DMS114 treated with DMSO at 0.1 percent for 48 hours (cell line): ENCODE measurements around the gene ZNF708.
"Not testable (repeated sequence)": the region's sequence is repeated elsewhere in the genome, so short reads cannot be mapped to it uniquely, and the experiment has no call there.

ENCODE experiments used
- DNase-seq: peaks from one replicate; lab custom pipeline; 2025; ENCODE audit not compliant: unreplicated experiment; lab: John Stamatoyannopoulos, UW

The ZNF708 gene

DNA sequence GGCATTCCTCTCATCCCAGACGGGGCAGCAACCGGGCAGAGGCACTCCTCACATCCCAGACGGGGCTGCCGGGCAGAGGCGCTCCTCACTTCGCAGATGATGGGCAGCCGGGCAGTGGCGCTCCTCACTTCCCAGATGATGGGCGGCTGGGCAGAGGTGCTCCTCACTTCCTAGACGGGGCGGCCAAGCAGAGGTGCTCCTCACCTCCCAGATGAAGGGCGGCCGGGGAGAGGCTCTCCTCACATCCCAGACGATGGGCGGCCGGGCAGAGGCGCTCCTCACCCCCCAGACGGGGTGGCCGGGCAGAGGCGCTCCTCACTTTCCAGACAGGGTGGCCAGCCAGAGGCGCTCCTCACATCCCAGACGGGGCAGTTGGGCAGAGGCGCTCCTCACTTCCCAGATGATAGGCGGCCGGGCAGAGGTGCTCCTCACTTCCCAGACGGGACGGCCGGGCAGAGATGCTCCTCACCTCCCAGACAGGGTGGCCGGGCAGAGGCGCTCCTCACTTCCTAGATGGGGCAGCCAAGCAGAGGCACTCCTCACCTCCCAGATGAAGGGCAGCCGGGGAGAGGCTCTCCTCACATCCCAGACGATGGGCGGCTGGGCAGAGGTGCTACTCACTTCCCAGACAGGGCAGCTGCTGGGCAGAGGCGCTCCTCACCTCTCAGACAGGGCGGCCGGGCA, 68.9 kb downstream of the ZNF708 start:
- DNase-seq = no peak

GRCh38 chr19:21259421-21260124, 69.6 kb downstream of the ZNF708 start:
- not testable (repeated sequence) for DNase-seq

DNA sequence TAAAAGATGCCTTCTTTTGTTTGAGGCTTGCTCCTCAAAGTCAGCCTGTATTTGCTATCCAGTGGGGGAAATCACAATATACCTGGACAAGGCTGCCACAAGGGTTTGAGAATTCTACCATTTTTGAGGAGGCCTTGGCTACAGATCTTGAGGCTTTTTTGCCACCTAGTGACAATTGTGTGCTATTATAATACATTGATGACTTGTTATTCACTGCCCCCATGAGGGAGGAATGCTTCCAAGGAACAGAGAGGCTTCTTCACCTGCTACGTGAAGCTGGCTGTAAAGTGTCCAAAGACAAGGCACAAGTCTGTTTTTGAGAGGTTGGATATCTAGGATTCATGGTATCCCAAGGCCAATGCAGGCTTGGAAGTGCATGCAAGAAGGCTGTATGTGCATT, 72.5 kb downstream of the ZNF708 start:
- no peak for DNase-seq
